CMK (cell line): ENCODE data around the gene ASCC1.
"Not testable (repeated sequence)": the region's sequence is repeated elsewhere in the genome, so short reads cannot be mapped to it uniquely, and the experiment has no call there.

ENCODE experiments used
- DNase-seq: peaks from one replicate; pipeline ENCODE4 v3.0.0-alpha.2; 2010; ENCODE audit warnings: low read depth

The ASCC1 gene

DNA sequence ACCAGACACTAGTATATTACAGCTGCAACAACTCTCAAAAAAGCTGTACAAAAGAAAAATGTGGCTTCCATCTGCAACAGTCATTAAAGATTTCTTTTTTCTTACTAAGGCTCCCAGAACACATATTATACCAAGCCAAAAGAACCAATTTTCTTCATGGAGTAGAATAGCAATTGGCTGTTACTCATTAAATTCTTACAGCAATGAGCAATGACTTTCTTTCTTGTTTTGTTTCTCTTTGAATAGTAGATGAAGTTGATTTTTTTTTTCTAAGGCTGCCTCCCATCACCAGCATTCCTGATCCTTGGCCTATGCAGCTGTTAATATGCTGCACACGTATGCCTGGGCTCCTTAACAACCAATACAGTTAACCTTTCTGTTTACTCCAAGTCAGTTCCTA lies 91.1 kb downstream of the ASCC1 start:
- DNase-seq, result no peak

DNA sequence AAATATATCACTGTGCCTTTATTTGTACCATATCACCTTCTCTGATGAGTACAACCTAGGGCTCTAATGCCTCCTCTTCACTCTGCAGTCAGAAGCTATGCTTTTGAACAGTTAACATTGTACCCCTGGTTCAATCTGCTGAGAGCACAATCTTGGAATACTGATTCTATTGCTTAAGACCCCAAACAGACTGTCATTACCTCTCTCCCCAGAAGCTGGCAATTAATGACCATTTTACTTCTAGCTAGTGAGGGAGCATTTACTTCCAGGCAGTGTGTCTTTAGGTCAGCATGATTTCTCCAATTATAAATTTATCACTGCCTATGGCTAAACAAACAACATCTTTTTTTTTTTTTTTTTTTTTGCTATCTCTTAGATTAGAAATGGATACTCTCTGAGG lies 91.7 kb downstream of the ASCC1 start:
- DNase-seq, result no peak

DNA sequence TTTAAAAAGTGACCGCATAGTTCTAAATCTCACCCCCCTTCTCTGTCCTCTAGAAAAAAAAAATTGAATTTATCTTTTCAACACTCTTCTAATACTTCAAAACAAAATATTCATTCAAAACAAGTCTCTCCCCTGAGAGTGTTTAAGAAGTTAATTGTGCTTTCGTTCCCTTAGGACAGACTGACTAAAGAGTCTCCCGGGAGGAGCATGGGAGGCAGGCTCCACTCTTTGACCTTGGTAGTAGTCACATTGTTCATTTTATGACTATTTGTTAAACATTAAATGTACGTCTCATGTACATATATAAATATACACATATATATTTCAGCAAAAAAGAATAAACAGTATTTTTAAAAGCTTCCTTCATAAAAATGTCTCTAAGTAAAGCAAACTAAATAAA lies 92.5 kb downstream of the ASCC1 start:
- DNase-seq, result no peak

DNA sequence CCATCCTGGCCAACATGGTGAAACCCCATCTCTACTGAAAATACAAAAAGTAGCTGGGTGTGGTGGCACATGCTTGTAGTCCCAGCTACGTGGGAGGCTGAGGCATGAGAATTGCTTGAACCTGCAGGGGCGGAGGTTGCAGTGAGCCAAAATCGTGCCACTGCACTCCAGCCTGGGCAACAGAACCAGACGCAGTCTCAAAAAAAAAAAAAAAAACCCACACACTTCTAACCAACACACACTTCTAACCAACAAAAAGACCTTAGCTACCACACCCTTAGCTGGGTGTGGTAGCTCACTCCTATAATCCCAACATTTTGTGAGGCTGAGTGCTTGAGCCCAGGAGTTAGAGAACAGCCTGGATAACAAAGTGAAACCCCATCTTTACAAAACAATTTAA lies 93.9 kb downstream of the ASCC1 start:
- DNase-seq, result no peak

DNA sequence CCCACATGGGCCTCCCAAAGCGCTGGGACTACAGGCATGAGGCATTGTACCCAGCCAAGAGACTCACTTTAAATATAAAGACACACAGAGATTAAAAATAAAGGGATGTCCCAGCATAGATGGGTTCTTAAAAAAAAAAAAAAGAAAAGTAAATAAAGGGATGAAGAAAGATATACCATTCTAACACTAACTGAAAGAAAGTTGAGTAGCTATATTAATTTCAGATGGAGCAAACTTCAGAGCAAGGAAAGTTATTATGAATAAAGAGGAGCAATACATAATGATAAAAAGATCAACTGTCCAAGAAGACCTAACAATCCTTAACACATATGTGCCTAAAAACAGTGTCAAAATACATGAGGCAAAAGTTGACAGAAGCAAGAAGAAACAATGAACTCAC lies 94.7 kb downstream of the ASCC1 start:
- DNase-seq, result no peak

DNA sequence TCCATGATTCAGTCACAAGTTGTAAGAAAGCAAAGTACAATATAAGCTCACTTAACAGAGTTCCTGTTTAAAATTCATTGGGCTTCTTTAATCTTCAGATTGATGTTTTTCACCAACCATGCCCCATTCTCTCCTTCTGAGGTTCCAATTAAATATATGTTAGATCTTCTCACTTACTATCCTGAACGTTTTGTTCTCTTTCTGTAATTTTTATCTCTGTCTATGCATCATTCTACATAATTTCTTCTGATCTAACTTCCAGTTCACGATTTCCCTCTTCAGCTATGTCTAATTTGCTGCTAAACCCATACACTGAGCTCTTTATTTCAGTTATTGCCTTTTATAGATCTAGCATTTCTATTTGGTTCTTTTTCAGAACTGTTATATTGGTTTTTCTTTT lies 99.7 kb downstream of the ASCC1 start:
- no peak for DNase-seq

DNA sequence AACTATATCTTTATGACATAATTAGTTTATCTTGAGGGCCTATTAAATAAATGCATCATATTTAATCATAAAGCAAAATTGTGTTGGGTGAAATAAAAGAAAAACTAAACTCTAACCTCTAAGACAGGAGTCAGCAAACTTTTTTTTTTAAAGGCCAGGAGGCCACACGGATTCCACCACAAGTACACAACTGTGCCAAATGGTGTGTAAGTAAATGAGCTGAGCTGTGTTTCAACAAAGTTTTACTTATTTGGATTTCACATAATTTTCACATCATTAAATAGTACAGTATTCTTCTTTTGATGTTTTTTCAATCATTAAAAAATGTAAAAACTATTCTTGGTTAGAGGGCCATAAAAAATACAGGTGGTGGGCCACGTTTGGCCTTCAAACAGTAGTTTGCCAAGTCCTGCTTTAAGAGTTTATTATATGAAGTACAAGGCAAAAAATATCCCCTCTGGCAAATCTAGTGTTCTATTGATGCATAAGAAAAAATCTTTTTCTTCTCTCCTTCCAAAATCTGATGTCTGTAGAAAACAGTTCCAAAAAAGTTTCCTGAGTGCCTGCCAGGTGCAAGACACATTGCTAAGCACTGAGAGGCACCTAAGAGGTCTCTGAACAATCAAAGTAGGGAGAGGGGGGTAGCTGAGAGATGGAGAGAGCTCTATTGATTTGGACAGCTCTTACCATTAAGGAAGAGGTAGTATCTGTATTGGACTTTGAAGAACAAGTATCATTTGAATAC lies 101.2 kb downstream of the ASCC1 start:
- no peak for DNase-seq

DNA sequence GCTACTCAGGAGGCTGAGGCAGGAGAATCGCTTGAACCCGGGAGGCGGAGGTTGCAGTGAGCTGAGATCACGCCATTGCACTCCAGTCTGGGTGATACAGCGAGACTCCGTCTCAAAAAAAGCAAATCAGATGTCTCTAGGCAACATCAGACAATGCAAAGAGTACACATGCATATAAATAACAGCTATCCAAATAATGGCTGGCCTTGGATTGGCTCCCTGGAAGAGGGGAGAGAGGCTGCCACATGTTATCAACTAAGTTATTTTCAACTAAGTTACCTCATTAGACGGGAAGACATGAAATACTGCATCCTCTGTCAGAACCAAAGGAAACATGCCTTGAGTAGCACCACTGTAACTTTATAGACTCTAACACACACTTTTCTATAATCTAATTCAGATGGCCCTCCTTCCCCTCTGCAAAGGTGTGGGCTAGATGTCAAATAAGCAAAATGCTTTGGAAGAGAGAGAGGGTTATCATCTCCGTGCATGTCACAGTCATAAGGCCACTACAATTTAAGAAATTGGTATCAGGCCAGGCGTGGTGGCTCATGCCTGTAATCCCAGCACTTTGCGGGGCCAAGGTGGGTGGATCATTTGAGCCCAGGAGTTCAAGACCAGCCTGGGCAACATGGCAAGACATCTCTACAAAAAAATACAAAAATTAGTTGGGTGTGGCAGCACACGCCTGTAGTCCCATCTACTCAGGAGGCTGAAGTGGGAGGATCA lies 105.2 kb downstream of the ASCC1 start:
- no peak for DNase-seq

DNA sequence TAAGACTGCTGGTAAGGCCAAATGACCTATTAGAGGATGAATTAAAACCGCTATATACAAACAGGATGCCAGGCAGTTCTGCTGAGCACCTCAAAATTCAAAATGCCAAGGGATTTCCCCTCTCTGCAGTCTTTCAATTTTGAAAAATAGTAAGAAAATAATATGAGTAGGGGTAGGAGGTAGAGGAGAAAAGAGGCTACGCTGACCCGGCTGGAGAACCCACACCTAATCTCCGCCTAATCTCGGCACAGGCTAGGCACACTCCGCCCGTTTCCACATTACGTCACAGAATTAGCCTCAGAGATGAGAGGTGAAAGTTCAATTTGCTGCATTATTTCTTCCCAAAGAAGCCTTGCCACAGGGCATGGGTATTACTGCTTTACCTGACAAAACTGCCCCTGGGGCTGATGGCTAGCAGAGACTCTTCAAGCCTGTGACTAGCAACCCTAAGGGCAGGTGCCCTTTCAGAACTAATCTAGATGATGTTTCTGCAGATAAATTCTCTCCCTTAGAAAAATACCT lies 106.4 kb downstream of the ASCC1 start:
- DNase-seq, result no peak

DNA sequence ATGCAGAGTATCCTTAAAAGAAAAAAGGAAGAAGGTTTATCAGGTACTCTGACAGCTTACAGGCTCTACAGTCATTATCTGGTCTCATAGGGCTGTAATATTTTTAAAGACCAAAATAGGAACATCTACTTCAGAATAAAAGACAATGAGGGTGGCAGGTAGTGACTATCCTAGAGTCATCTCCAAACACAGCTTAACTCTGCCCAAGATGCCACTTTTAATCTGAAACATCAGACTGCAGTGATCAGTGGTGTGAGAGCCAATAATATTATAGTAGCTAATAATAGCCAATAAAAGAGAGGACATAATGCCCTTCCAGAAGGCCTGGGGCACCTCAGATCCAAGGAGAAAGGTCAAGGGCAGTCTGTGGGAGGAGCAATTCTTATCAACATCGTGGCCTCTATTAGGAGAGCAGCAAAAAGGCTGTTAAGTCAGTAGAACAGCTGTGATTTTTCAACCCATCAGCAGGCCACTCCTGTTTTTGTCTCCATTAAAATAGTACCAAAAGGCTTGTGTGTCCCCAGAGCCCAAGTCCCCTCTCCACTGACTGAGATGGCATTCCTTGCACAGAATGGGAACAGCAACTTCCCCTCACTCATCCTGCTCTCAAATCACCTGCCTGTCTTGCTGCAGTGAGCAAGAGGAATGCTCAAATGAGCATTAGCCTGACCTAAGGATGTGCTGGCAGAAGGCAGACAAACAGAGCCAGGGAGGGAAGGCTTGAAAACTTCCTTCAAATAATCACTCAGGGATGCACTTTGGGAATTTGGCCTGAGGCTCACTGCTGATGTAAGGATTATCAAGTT lies 107.0 kb downstream of the ASCC1 start:
- DNase-seq, result no peak

DNA sequence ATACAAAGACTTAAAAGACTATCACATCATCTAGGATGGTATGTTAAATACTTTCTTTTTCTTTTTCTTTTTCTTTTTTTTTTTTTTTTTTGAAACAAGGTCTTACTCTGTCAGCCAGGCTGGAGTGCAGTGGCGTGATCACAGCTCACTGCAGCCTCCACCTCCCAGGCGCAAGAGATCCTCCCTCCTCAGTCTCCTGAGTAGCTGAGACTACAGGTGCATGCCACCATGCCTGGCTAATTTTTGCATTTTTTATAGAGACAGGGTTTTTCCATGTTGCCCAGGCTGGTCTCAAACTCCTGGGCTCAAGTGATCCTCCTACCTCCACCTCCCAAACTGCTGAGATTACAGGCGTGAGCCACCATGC lies 108.1 kb downstream of the ASCC1 start:
- DNase-seq, result not testable (repeated sequence)

DNA sequence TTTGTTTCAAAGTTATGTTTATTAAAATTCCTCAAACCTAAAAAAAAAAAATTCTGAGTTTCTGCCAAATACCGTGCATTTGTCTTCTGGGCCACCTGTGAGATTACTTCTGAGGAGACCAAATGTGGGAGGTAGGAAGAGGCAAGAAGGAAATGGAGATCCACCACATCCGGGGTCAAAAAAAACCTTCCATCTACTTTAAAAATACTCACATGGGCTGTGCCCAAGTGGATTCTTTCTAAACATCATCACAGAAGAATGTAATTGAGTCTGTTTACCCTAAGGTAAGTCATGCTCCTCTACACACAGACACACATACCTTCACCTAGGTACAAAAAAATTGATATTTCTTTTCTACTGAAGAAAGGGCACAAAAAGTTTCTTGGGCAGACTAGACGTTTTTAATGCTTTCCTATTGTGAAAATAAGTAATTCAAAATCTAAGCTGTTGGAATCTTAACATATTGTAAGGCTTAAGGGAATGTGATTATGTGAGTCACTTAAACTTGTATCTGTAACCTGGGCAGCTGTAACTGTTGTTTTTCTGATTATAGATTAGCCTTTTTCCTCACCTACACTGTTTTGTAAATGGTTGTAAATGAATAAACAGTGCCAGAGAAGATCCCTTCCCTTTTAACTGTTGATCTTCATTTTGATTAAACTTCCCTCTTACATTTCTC lies 108.6 kb downstream of the ASCC1 start:
- DNase-seq, result no peak

DNA sequence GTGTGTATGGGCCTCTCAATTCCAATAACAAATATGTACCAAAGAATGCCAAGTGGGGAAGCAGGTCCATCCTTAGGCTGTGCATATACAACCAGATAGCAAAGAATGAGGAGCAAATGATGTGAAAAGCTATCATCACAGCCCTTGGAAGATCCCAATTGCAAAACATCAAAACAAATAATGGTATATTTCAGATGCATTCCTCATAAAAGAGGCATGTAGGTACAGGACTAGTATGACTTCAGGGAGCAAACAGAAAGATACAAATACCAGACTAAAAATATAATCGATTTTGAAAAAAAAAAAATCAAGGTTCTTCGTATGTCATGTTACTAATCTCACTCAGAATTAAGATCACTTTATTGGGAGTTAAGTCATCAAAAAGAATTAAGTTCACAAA lies 109.2 kb downstream of the ASCC1 start:
- no peak for DNase-seq

DNA sequence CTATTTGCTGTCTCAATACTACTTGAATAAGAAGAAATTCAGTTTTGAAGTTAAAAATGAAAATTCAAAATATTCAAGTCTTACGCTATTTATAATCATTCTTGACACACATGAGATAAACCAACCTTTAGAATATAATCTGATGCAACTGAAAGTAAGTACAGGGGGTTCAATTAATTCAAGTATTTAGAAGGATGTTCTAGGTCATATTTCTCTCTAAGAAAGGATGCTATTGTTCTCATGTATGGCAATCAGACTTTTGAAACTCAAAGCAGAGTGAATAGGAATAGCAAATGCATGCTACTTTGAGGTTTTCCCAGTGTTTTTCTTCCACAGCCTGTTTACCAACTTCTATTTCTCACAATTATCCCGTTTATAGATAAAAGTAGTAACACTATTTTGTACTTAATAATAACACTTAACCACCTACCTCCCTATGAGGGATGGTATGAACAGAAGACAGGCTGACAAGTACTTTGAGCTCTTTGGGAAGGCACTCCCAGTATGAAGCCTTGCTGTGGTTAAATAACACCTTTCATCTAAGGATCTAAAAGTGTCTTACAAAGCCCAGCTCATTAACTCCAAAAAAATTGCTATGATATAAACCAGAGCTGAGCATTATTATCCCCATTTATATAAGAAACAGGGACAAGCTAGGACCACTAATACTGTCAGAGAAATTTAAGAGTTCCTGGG lies 109.8 kb downstream of the ASCC1 start:
- DNase-seq, result no peak

DNA sequence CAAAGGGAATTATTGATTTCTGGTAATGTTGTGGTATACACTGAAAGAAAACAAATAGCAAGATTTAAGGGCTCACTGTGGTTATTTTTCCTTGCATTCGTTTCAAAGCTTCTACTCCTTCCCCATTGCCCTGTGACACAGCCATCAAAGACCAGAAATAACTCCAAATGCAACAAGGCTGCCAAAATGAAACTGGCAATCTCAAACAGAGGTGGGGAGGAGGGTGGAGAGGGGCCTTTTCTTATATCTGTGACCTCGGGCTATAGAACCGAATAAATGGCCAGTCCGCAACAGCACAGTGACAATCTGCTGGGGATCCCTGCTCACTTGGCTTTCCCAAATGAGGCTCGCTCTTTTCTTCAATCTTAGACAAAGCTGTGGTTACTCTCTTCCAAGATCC lies 110.4 kb downstream of the ASCC1 start:
- no peak for DNase-seq

DNA sequence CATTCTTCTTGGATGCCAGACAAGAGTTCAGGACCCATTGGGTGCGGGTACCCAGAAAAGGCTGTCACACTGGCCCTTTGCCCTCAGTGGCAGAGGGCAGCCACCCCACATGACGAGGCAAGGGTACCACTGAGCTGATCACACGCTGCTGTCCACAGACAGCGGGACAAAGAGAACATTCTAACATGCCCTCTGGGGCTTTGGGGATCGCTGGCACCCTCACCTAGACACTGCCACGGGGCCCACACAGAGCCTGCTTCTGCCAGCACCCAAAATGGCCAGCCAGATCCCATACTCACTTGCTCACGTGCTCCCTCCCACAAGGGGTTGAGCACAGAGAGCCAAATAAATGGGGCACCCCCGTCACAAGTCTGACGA lies 111.0 kb downstream of the ASCC1 start:
- DNase-seq, result no peak

DNA sequence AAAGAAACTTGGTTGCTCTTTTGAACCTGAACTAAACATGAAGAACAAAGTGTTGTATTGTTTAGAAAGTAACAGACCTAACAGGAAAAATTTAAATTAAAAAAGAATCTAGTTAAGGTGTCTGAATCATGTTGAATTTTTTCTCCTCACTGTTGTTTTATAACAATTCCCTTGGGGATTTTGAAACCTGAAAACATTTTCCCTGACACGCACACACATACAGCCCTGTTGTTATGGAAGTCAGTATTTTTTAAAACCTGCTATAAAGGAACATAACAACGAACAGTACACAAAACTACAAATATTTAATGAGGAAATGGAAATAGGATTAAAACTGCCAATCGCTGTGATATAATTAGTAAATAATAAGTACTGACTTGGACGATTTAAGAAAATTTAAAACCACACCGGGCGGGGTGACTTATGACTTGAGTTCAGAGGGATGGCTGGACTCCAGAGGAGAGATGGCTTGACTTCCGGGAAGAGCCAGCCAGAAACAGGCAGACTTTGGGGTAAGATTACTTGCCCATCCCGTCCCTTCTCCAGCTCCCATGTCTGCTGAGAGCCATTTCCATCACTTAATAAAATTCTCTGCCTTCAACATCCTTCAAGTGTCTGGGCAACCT lies 111.5 kb downstream of the ASCC1 start:
- no peak for DNase-seq

DNA sequence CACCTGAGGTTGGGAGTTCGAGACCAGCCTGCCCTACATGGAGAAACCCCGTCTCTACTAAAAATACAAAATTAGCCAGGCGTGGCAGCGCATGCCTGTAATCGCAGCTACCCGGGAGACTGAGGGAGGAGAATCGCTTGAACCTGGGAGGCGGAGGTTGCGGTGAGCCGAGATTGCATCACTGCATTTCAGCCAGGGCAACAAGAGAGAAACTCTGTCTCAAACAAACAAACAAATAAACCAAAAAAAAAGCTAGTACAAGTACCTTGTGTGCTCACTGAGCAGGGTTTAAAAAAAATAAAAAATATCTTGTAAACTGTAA lies 116.5 kb downstream of the ASCC1 start:
- DNase-seq, result no peak

DNA sequence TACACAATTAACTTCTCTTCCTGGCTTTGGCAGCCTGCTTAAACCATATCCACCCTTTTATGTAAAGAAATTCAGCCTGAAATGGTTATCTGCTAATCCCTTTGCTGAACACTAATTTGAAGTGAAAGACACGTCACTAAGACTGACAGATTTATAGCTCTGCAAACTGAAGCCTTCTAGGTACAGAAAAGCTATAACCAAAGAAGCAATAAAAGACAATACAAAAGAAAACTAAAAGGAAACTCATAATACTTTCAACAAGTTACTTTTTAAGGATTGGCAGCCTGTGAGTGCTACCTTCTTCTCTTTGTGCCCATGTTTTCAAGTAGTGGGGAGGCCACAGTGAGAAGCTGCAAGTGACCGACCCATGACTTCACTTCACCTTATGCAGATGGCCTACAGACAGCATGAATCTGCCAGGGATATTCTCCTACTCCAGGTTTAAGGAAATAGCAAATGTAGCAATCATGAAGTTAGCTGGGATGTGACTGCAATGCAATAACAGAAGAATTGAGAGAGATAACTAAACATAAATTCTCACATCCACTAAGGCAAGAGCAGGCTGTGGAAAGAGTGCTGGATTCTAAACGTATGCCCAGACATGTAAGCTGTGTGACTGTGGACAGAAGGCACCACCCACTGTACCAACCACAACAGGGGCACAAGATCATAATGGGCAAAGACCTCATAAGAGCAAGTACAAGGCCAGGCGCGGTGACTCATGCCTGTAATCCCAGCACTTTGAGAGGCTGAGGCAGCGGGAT lies 117.1 kb downstream of the ASCC1 start:
- no peak for DNase-seq

DNA sequence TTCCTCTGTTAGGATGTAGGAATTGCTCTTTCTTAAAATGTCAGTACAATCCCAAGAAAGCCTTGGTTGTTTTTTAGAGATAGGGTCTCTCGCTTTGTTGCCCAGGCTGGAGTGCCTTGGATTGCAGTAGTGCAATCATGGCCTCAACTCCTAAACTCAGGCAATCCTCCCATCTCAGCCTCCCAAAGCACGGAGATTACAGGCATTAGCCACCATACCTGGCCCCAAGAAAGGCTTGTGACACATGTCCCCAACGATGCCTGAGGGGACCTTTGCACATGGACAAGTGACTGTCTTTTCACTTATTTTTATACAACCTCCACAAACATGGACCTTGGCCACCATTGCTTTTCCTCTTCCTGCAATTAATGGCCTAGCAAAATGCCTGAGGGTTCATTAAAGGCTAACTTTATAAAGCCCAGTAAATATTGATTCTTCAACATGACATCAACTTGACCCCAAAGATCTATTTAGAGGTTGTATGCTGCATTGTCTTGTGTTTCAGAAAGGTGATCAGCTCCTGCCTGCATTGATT lies 117.7 kb downstream of the ASCC1 start:
- DNase-seq, result no peak
